Neural cell (in vitro differentiated cells): Measurements from ENCODE around the gene CACNA2D4. TPM values are rescaled to one million over a fixed set of nuclear protein-coding genes. Genes with fewer than 3 reads are reported as not detected.

ENCODE experiments used
- H2AFZ ChIP-seq: fragments of 200-600, 300-800 bp; sonication (generic), shearing (Covaris generic); 2 replicates; pipeline ENCODE4 v1.6.0; 2014; ENCODE audit warnings: low read depth, mild to moderate bottlenecking, antibody characterized with exemption, low read length, moderate library complexity
- H3F3A ChIP-seq: fragments of 200-600 bp; shearing (Covaris generic); 2 replicates; pipeline ENCODE4 v1.6.1; 2016; ENCODE audit warnings: mild to moderate bottlenecking, moderate library complexity, mixed read lengths, antibody characterized with exemption, low read length; ENCODE audit not compliant: insufficient read depth, poor library complexity, severe bottlenecking
- H3K27ac ChIP-seq: fragments of 200-600, 300-800 bp; sonication (generic), shearing (Covaris generic); 2 replicates; pipeline ENCODE4 v1.5.1; 2014; ENCODE audit warnings: mild to moderate bottlenecking, low read length, moderate library complexity
- H3K27me3 ChIP-seq: fragments of 300-800, 200-600 bp; sonication (generic), shearing (Covaris generic); 2 replicates; pipeline ENCODE4 v1.6.0; 2014; ENCODE audit warnings: mild to moderate bottlenecking, low read depth, low read length, moderate library complexity; ENCODE audit not compliant: insufficient read depth
- H3K36me3 ChIP-seq: fragments of 300-800, 200-600 bp; sonication (generic), shearing (Covaris generic); 2 replicates; pipeline ENCODE4 v1.5.1; 2014; ENCODE audit warnings: mild to moderate bottlenecking, antibody characterized with exemption, low read length, moderate library complexity; ENCODE audit not compliant: insufficient read depth
- H3K4me2 ChIP-seq: fragments of 300-800, 200-600 bp; sonication (generic), shearing (Covaris generic); 2 replicates; pipeline ENCODE4 v1.6.0; 2014; ENCODE audit warnings: mild to moderate bottlenecking, low read length
- H3K4me3 ChIP-seq: fragments of 300-800, 200-600 bp; sonication (generic), shearing (Covaris generic); 2 replicates; pipeline ENCODE4 v1.5.1; 2014; ENCODE audit warnings: mild to moderate bottlenecking, low read length, moderate library complexity
- H3K79me2 ChIP-seq: fragments of 200-600 bp; shearing (Covaris generic); replicated peaks from 2 replicates; pipeline ENCODE4 v1.6.0; 2014; ENCODE audit warnings: mild to moderate bottlenecking, low read length, moderate library complexity; ENCODE audit not compliant: insufficient read depth
- H3K9ac ChIP-seq: fragments of 300-800, 200-600 bp; sonication (generic), shearing (Covaris generic); 2 replicates; pipeline ENCODE4 v1.6.1; 2016; ENCODE audit warnings: mild to moderate bottlenecking, low read length, mixed read lengths
- H3K9me2 ChIP-seq: fragments of 200-600 bp; shearing (Covaris generic); 2 replicates; pipeline ENCODE4 v1.6.1; 2016; ENCODE audit warnings: mild to moderate bottlenecking, low read length, mixed read lengths; ENCODE audit not compliant: insufficient read depth
- H3K9me3 ChIP-seq: fragments of 200-600, 300-800 bp; sonication (generic), shearing (Covaris generic); 2 replicates; pipeline ENCODE4 v1.6.1; 2016; ENCODE audit warnings: mild to moderate bottlenecking, mixed run types, low read length, moderate library complexity, mixed read lengths
- H4K20me1 ChIP-seq: fragments of 200-600 bp; shearing (Covaris generic); 2 replicates; pipeline ENCODE4 v1.6.1; 2016; ENCODE audit warnings: mild to moderate bottlenecking, mixed run types; ENCODE audit not compliant: insufficient read depth
- CTCF ChIP-seq: fragments of 450-650 bp; IDR thresholded peaks from 2 replicates; pipeline ENCODE4 v1.5.1; 2014; ENCODE audit warnings: antibody characterized with exemption, mild to moderate bottlenecking, moderate library complexity; ENCODE audit not compliant: poor library complexity, severe bottlenecking
- EP300 ChIP-seq: fragments of 450-650 bp; conservative IDR thresholded peaks from 2 replicates; pipeline ENCODE4 v1.6.1; 2014; ENCODE audit warnings: antibody characterized with exemption, mild to moderate bottlenecking, moderate library complexity; ENCODE audit not compliant: poor library complexity, severe bottlenecking
- EZH2 ChIP-seq: fragments of 200-600, 300-800 bp; shearing (Covaris generic), sonication (generic); IDR thresholded peaks from 2 replicates; pipeline ENCODE4 v1.6.1; 2014; ENCODE audit warnings: antibody characterized with exemption, low read length, borderline replicate concordance, mild to moderate bottlenecking; ENCODE audit not compliant: insufficient read depth, poor library complexity, severe bottlenecking
- MXI1 ChIP-seq: fragments of 450-650 bp; conservative IDR thresholded peaks from 2 replicates; pipeline ENCODE4 v1.6.1; 2014; ENCODE audit warnings: antibody characterized with exemption, mild to moderate bottlenecking; ENCODE audit not compliant: poor library complexity, severe bottlenecking
- POLR2AphosphoS5 ChIP-seq: IDR thresholded peaks from 2 replicates; pipeline ENCODE4 v1.6.1; 2012
- RAD21 ChIP-seq: fragments of 450-650 bp; conservative IDR thresholded peaks from 2 replicates; pipeline ENCODE4 v1.6.1; 2014; ENCODE audit warnings: antibody characterized with exemption, mild to moderate bottlenecking, moderate library complexity
- REST ChIP-seq: IDR thresholded peaks from 2 replicates; pipeline ENCODE4 v1.6.1; 2012; ENCODE audit warnings: borderline replicate concordance
- SMC3 ChIP-seq: fragments of 450-650 bp; conservative IDR thresholded peaks from 2 replicates; pipeline ENCODE4 v1.6.1; 2014; ENCODE audit warnings: antibody characterized with exemption, mild to moderate bottlenecking, moderate library complexity; ENCODE audit not compliant: poor library complexity
- TAF1 ChIP-seq: IDR thresholded peaks from 2 replicates; pipeline ENCODE4 v1.6.1; 2012; ENCODE audit warnings: low read depth
- polyA plus RNA-seq: library from polyadenylated mRNA; depleted of rRNA; stranded (reverse); fragments of >200 nt; gene quantifications from 2 replicates; pipeline ENCODE4 v1.2.3, GENCODE V29; 2014

Gene CACNA2D4
- polyA plus RNA-seq, 1 donor from 2014 or later, result not detected

GRCh38 chr12:1864867-1865266 is 53.6 kb downstream of the CACNA2D4 start:
- Histone ChIP-seq H4K20me1 (no peaks in the 10 kb centered on the region), H3F3A (no peaks in the 10 kb centered on the region), H3K9ac (no peak overlapping the region), H3K9me2 (no peaks in the 10 kb centered on the region), H3K27me3 (no peaks in the 10 kb centered on the region), H2AFZ (no peak overlapping the region), H3K27ac (no peak overlapping the region), H3K4me2 (no peak overlapping the region), H3K79me2 (no peaks in the 10 kb centered on the region), H3K9me3 (no peaks in the 10 kb centered on the region), H3K4me3 (no peak overlapping the region), H3K36me3 (no peaks in the 10 kb centered on the region)
- TF ChIP-seq EP300 (no peak), EZH2 (no peak), SMC3 (no peak), TAF1 (no peak), CTCF (no peak), RAD21 (no peak), POLR2AphosphoS5 (no peak), MXI1 (no peak), REST (no peak)

GRCh38 chr12:1864456-1864855 is 54.0 kb downstream of the CACNA2D4 start:
- no peaks in the 10 kb centered on the region for H3F3A ChIP-seq
- no peaks in the 10 kb centered on the region for H3K79me2 ChIP-seq
- no peaks in the 10 kb centered on the region for H3K9me2 ChIP-seq
- no peaks in the 10 kb centered on the region for H3K36me3 ChIP-seq
- H3K27ac ChIP-seq, result no peak overlapping the region
- no peak overlapping the region for H3K4me3 ChIP-seq
- no peak overlapping the region for H3K9ac ChIP-seq
- no peak overlapping the region for H2AFZ ChIP-seq
- H3K9me3 ChIP-seq, result no peaks in the 10 kb centered on the region
- no peaks in the 10 kb centered on the region for H4K20me1 ChIP-seq
- H3K27me3 ChIP-seq, result no peaks in the 10 kb centered on the region
- no peak overlapping the region for H3K4me2 ChIP-seq
- no peak for TF ChIP-seq EZH2
- TF ChIP-seq POLR2AphosphoS5, result no peak
- TF ChIP-seq CTCF, result no peak
- no peak for TF ChIP-seq SMC3
- TF ChIP-seq EP300, result no peak
- TF ChIP-seq MXI1, result no peak
- no peak for TF ChIP-seq RAD21
- no peak for TF ChIP-seq TAF1
- no peak for TF ChIP-seq REST
